IMR-90 (cell line): ENCODE data around the gene SEPHS1. TPM values are rescaled to one million over a fixed set of nuclear protein-coding genes. Genes with fewer than 3 reads are reported as not detected.

ENCODE experiments used
- ATAC-seq: fragments of 200-7000 bp; cut with Tn5 transposase; 2 replicates; pipeline ENCODE4 v1.9.1; 2020; ENCODE audit warnings: low read depth, mild to moderate bottlenecking, moderate library complexity
- BruUV-seq: library from RNA; stranded (reverse); fragments of 400-500 nt; replicated peaks from 2 replicates; lab custom pipeline; 2021; lab: Mats Ljungman, UMichigan
- CTCF ChIA-PET: fragments of 300-600 bp; formaldehyde crosslinking; extraction: SDS; loops from one replicate; lab custom pipeline; 2021; ENCODE audit warnings: antibody characterized with exemption; lab: Yijun Ruan, JAX
- POLR2A ChIA-PET: fragments of 300-600 bp; sonication (Branson Sonifier 250); formaldehyde crosslinking; loops from one replicate; lab custom pipeline; 2022; ENCODE audit warnings: antibody characterized with exemption; ENCODE audit not compliant: unreplicated experiment; lab: Charles Lee
- DNase-seq: peaks from one replicate; pipeline ENCODE4 v3.0.0; 2013
- H2AFZ ChIP-seq: replicated peaks from 2 replicates; pipeline ENCODE3; 2013; ENCODE audit warnings: low read length, mild to moderate bottlenecking; ENCODE audit not compliant: poor library complexity
- H2AK5ac ChIP-seq: 2 replicates; pipeline ENCODE4 v1.6.1; 2013; ENCODE audit warnings: low read depth, low read length, inconsistent platforms
- H2AK9ac ChIP-seq: replicated peaks from 2 replicates; pipeline ENCODE3; 2013; ENCODE audit warnings: mild to moderate bottlenecking, low read depth, low read length, moderate library complexity; ENCODE audit not compliant: poor library complexity
- H2BK120ac ChIP-seq: 2 replicates; pipeline ENCODE4 v1.6.1; 2013; ENCODE audit warnings: low read depth, low read length, inconsistent platforms
- H2BK15ac ChIP-seq: 3 replicates; pipeline ENCODE4 v1.6.1; 2013; ENCODE audit warnings: low read depth, low read length, inconsistent platforms
- H2BK20ac ChIP-seq: 2 replicates; pipeline ENCODE4 v1.6.1; 2013; ENCODE audit warnings: low read depth, mild to moderate bottlenecking, inconsistent platforms, low read length, moderate library complexity
- H2BK5ac ChIP-seq: 2 replicates; pipeline ENCODE4 v1.6.1; 2013; ENCODE audit warnings: mild to moderate bottlenecking, low read depth, low read length, inconsistent platforms; ENCODE audit not compliant: poor library complexity, severe bottlenecking
- H3K14ac ChIP-seq: replicated peaks from 2 replicates; pipeline ENCODE4 v1.6.1; 2013; ENCODE audit warnings: low read depth, low read length, inconsistent platforms
- H3K18ac ChIP-seq: 2 replicates; pipeline ENCODE4 v1.6.1; 2013; ENCODE audit warnings: low read depth, low read length, control low read depth
- H3K23ac ChIP-seq: 2 replicates; pipeline ENCODE4 v1.6.1; 2013; ENCODE audit warnings: low read depth, low read length, inconsistent platforms
- H3K27ac ChIP-seq: 2 replicates; pipeline ENCODE4 v1.5.1; 2013; ENCODE audit warnings: mild to moderate bottlenecking, control low read depth, low read length; ENCODE audit not compliant: insufficient read depth
- H3K27me3 ChIP-seq: 2 replicates; pipeline ENCODE4 v1.6.1; 2013; ENCODE audit warnings: low read length; ENCODE audit not compliant: control insufficient read depth, insufficient read depth
- H3K36me3 ChIP-seq: 2 replicates; pipeline ENCODE4 v1.6.1; 2013; ENCODE audit warnings: low read length, mixed read lengths; ENCODE audit not compliant: control insufficient read depth, insufficient read depth
- H3K4ac ChIP-seq: 2 replicates; pipeline ENCODE4 v1.6.1; 2013; ENCODE audit warnings: low read depth, low read length, inconsistent platforms
- H3K4me1 ChIP-seq: 2 replicates; pipeline ENCODE4 v1.6.1; 2013; ENCODE audit warnings: low read length, mixed read lengths; ENCODE audit not compliant: control insufficient read depth, insufficient read depth
- H3K4me2 ChIP-seq: 2 replicates; pipeline ENCODE4 v1.6.1; 2013; ENCODE audit warnings: low read depth, mild to moderate bottlenecking, control low read depth, low read length, moderate library complexity
- H3K4me3 ChIP-seq: 2 replicates; pipeline ENCODE4 v1.5.1; 2013; ENCODE audit warnings: low read depth, mild to moderate bottlenecking, control low read depth, low read length, moderate library complexity; ENCODE audit not compliant: insufficient read depth
- H3K56ac ChIP-seq: 2 replicates; pipeline ENCODE4 v1.6.1; 2013; ENCODE audit warnings: low read length, inconsistent platforms; ENCODE audit not compliant: insufficient read depth; ENCODE audit errors: extremely low read depth
- H3K79me1 ChIP-seq, 2 experiments: 2 replicates each; pipeline ENCODE4 v1.6.1; 2013; ENCODE audit warnings: low read length in 2 of 2, inconsistent platforms in 1 of 2, low read depth in 1 of 2
- H3K9ac ChIP-seq: 2 replicates; pipeline ENCODE4 v1.6.1; 2013; ENCODE audit warnings: low read depth, low read length, control low read depth
- H3K9me1 ChIP-seq: 2 replicates; pipeline ENCODE4 v1.6.1; 2013; ENCODE audit warnings: low read length, inconsistent platforms; ENCODE audit not compliant: insufficient read depth
- H3K9me3 ChIP-seq: 2 replicates; pipeline ENCODE4 v1.6.1; 2013; ENCODE audit warnings: low read length; ENCODE audit not compliant: control insufficient read depth, insufficient read depth
- H4K20me1 ChIP-seq: 2 replicates; pipeline ENCODE4 v1.6.1; 2013; ENCODE audit warnings: low read length, inconsistent platforms; ENCODE audit not compliant: insufficient read depth
- H4K5ac ChIP-seq: 2 replicates; pipeline ENCODE4 v1.6.1; 2013; ENCODE audit warnings: mild to moderate bottlenecking, low read depth, low read length, control low read depth
- H4K8ac ChIP-seq, 2 experiments: 2 replicates each; pipeline ENCODE4 v1.6.1; 2013; ENCODE audit warnings: low read depth in 2 of 2, low read length in 2 of 2, control low read depth in 1 of 2, inconsistent platforms in 1 of 2
- H4K91ac ChIP-seq: 2 replicates; pipeline ENCODE4 v1.6.1; 2013; ENCODE audit warnings: low read depth, low read length, inconsistent platforms; ENCODE audit not compliant: insufficient read depth
- CEBPB ChIP-seq: IDR thresholded peaks from 2 replicates; pipeline ENCODE4 v1.6.1; 2012; ENCODE audit warnings: low read depth, low read length, improper control_type of control experiment
- ELK1 ChIP-seq: fragments of 150-350 bp; IDR thresholded peaks from 2 replicates; pipeline ENCODE4 v1.6.1; 2016; ENCODE audit warnings: low read depth, mild to moderate bottlenecking, low read length, moderate library complexity, borderline replicate concordance
- POLR2A ChIP-seq: IDR thresholded peaks from 2 replicates; pipeline ENCODE4 v1.6.1; 2012; ENCODE audit warnings: mild to moderate bottlenecking, low read depth, low read length
- SMC3 ChIP-seq: fragments of 150-350 bp; IDR thresholded peaks from 2 replicates; pipeline ENCODE4 v1.6.1; 2016; ENCODE audit warnings: low read depth, mild to moderate bottlenecking, antibody characterized with exemption, low read length, moderate library complexity
- WGBS, 2 experiments: methylation state at CpG; one replicate each; pipeline versions ENCODE4 v1.1.5 to v1.1.7; 2013; ENCODE audit warnings: missing lambda C conversion rate in 2 of 2; ENCODE audit not compliant: insufficient read length in 1 of 2; ENCODE audit errors: extremely low coverage in 2 of 2; 5-methylcytosine and 5-hydroxymethylcytosine counted together
- dilution Hi-C: fragments of 300-500 bp; cut with HindIII; formaldehyde crosslinking; loops from one replicate; pipeline ENCODE4 v1.14.3; 2018; ENCODE audit warnings: low sequenced_read_pairs; ENCODE audit not compliant: unreplicated experiment
- in situ Hi-C: fragments of 300-500 bp; cut with MboI; formaldehyde crosslinking; loops from 3 replicates; pipeline ENCODE4 v1.14.3; 2019; ENCODE audit warnings: low sequenced_read_pairs, inconsistent platforms, mixed read lengths
- intact Hi-C: fragments of 100-400 bp; cut with micrococcal nuclease; formaldehyde crosslinking; loops from 2 replicates; pipeline ENCODE4 v1.10.0; 2022
- polyA plus RNA-seq, 3 experiments: library from polyadenylated mRNA; depleted of rRNA; stranded (reverse); fragments of >200 nt; gene quantifications; 2 replicates each; pipeline ENCODE4 v1.2.3, GENCODE V29; 2012; ENCODE audit warnings: low replicate concordance in 1 of 3
- total RNA-seq: library from RNA; depleted of rRNA; stranded (reverse); fragments of >200 nt; gene quantifications from 2 replicates; pipeline ENCODE4 v1.2.3, GENCODE V29; 2012

Gene SEPHS1
- total and polyA plus RNA-seq, 2 of the 4 experiments (the other 2 are of a cell fraction): 39.4 to 69.4 TPM

GRCh38 chr10:13294784-13295183, 53.3 kb downstream of the SEPHS1 start:
- Histone ChIP-seq H2BK15ac (no peak overlapping the region), H3K9ac (no peak overlapping the region), H3K27ac (no peak overlapping the region), H4K20me1 (no peaks in the 10 kb centered on the region), H3K4ac (no peak overlapping the region), H2AFZ (no peak overlapping the region), H2BK120ac (no peak overlapping the region), H2AK9ac (no peak overlapping the region), H4K91ac (no peak overlapping the region), H2AK5ac (no peak overlapping the region), H3K79me1 (peaks cover 0 to 6% of the 10 kb centered on the region in 2 experiments; a peak in 1 of 4 replicates), H4K8ac (no peak overlapping the region), H3K9me1 (no peaks in the 10 kb centered on the region), H3K4me2 (no peak overlapping the region), H3K4me3 (no peak overlapping the region), H3K18ac (no peak overlapping the region), H3K9me3 (no peaks in the 10 kb centered on the region), H4K5ac (no peak overlapping the region), H3K23ac (no peak overlapping the region), H3K27me3 (no peaks in the 10 kb centered on the region), H2BK5ac (no peak overlapping the region), H3K14ac (no peak overlapping the region), H3K56ac (no peak overlapping the region), H3K36me3 (peaks cover 5% of the 10 kb centered on the region), H2BK20ac (no peak overlapping the region), H3K4me1 (no peaks in the 10 kb centered on the region)
- WGBS, 2 experiments: no CpG with 5 or more reads among the region's 2 CpGs
- CTCF ChIA-PET: no interaction called here
- POLR2A ChIA-PET: no interaction called here
- no TSS peak for BruUV-seq
- intact Hi-C loops (no loop called here), dilution Hi-C loops (no loop called here), in situ Hi-C loops (no loop called here)
- no peak for TF ChIP-seq ELK1
- TF ChIP-seq SMC3: no peak
- no peak for TF ChIP-seq CEBPB
- no peak for TF ChIP-seq POLR2A
- DNase-seq (no peak), ATAC-seq (no peak)
